SIG-M5 treated with dmso at 0.1 percent for 504 hours (cell line): ENCODE measurements around the gene EDIL3.

ENCODE experiments used
- DNase-seq: peaks from one replicate; lab custom pipeline; 2025; ENCODE audit not compliant: unreplicated experiment; lab: John Stamatoyannopoulos, UW

Gene EDIL3

DNA sequence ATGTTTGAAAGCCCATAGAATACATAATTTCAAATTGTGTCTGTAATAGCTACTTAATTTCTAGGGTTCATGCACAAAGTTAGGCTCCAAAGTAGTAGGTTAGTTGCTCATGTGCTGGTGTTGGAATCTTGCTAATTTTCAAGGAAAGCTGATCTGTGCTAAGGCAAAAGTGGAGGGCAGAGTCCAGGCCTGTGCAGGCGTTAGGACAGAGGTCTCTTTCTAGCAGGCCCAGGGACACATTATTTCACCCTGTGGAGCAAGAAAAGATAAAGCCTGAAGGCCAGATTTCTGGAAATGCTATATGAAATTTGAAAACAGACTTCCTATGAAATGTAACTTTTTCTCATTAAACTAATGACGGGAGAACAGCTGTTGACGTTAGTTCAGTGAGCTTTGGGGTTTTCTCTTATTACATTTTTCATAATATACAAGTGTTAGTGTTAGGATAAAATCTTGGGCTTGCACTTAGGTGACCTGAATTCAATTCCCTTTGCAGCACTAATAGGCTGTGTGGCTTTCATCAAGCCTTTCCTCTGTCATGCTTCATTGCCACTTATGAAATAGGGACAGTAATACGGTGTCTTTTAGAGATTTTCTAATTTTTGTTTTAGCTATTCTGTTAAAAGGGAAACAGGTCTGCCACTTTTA is 467.3 kb downstream of the EDIL3 start:
- no peak for DNase-seq

DNA sequence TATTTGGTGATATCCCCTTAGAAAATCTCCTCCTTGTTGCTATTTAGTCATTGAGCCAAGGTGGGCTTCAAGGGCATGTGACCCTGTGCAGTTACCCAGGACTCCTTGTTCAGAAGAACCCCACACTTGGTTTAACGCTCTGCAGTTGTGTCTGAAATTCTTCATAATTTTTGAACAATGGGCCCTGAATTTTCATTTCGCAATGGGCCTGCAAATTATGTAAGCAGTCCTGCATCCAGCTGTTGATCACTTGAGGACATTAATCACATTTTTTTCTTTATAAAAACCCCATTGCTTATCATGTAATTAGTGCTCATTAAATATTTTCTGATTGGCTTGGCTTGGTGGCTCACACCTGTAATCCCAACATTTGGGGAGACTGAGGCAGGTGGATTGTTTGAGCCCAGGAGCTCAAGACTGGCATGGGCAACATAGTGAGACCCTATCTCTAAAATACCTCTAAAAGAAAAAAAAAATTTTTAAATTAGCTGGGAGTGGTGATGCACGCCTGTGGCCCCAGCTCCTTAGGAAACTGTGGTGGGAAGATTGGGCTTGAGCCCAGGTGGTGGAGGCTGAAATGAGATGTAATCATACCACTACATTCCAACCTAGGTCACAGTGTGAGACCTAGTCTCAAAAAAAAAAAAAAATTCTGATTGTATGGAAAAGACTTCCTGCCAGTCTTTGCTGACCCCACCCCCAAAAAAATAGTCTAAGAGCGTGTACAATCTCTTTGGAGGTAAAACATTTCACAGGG is 469.8 kb downstream of the EDIL3 start:
- no peak for DNase-seq

DNA sequence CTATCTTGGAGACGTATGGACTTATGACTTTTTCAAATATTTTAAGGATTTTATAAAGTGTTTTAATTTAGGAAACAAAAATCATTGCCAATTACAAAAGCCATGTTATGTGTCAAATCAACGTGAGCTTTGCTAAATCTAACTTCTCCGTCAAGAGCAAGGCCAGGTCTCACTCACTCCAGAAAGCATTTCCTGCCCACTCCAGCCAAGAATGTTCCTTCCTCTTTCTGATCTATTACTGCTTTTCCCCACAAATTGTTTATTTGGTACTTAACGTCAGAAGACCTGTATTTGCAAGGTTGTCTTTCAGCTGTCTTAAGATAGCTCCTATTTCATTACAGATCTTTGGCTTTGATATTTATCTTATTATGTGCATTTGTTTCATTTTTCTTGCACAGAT is 470.5 kb downstream of the EDIL3 start:
- DNase-seq, result no peak

DNA sequence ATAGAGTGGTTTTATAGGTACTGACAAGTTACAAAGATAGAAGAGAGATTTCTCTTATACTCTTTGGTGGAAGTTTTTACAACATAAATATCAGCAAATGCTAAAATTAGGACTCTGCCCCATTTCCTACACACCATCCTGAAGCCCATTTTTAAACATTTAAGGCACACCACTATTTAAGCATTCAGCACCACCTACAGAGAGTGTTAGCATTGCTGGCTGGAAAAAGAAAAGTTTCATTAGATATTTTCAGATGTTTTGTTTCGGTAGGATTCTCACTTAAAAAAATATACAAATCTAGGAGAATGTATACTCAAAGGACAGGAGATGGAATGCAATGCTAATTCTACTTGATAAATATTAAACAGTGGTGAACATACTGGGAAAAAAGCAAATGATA is 471.1 kb downstream of the EDIL3 start:
- DNase-seq, result no peak

DNA sequence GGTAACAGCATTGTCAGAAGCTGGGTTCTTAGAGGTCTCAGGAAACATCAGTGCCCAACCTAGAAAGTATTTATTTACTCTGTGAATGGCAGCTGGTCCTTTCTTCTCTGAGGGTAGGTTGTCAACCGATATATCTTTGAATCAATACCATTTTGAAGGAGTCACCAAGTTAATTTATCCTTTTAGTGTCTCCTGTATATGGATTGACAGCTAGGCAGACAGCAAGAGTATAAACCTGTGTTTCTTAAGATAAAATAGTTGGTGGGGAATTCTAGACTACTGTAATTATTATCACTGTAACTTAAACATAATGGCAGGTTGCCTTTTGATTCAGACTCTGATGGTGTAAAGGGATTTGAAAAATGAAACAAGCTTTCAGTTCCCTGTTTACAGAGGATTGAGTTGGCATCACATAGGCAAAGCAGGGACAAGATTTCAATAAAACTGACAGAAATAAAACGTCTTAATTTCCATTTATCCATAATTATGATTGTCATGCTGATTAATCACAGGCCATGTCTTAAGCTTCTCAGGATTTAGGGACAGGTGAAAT is 473.2 kb downstream of the EDIL3 start:
- no peak for DNase-seq

DNA sequence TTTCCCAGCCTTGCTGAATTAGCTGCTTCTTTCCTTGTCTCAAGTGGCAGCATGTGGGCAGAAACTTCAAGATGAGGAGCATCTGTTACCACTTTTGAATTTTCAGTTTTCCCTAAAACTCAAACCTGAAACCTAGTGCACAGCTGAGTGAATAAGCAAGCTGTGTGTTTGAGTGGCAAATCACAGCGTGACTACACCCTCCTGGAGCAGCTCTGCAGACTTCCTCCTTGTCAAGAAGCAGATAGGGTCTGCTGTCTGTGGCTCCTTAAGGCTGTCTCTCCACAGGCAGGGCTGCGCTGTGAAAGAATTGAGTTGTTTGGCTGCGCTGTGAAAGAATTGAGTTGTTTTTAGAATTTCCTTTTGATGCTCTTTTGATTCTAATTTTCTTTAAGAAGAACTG is 484.4 kb downstream of the EDIL3 start:
- DNase-seq, result no peak

DNA sequence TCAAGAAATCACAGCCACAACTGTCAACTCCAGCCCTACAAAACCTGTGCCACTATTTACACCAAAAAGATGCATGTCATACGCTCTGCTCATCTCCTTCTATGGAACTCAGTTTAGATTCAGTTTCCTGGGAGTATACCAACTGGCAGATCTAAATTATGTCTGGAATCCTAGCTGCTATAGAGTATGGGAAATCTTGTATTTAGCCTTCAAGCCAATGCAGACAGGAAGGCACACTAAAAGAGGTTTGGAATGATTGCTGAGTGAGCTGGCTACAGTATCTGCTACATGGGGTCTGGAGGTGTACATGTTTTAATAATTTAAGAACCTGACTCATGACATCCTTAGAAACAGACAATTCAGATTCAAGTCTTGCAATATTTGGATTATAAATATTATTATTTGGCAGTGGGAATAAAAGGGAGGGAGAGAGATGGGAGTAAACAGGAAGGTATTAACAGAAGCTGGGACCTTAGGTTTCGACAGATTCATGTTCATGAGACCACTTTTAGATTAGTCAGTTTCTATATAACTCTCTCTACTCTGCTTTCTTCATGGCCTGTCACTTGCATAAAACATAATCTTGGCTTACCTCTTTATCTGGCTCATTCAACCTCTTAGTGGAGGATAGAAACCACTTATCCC is 485.2 kb downstream of the EDIL3 start:
- DNase-seq, result no peak

DNA sequence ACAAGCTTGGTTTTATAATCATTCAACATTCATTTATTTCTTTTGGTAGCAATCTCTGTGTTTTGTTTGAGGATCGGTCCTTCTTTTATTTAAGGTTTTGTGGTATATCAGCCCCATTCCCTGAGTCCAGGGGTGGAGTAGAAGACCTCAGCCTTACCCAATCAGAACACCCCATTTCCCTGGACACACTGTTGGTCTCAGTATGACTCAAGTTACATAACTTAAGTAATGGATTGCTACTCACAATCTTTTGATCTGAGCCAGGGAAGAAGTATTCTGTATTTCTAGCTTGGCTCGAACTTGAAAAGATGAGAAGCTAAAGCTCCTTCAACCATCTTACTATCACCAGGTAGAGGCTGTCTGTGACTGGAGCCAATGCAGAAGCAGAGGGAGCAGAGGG is 488.8 kb downstream of the EDIL3 start:
- DNase-seq, result no peak

DNA sequence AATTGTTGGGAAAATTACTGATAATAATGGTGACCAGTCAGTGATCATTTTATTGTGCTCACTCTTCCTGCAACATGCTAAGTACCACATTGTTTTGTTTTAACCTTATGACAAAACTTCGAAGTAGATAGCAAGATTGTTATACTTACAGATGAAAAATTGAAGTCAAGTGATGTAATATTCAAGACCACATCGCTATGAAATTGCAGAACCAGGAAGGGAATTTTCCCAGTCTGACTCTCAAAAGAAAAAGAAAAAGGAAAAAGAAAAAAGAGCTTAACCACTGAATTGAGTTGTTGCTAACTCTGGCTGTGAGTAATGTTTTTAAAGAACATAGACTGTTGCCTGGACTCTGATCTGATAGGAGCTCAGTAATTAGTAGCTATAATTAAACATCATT is 493.4 kb downstream of the EDIL3 start:
- DNase-seq, result no peak
